GM12878 (cell line): ENCODE data around the gene SCLY. TPM values are rescaled to one million over a fixed set of nuclear protein-coding genes. Genes with fewer than 3 reads are reported as not detected.

Experiments
- ASH2L ChIP-seq: fragments of 300-600, 200-600 bp; sonication (generic); IDR thresholded peaks from 2 replicates; pipeline ENCODE4 v1.6.1; 2017; ENCODE audit warnings: low read depth, mild to moderate bottlenecking, borderline replicate concordance
- CEBPB ChIP-seq, 2 experiments: fragments of 150-350 bp in 1 of 2; IDR thresholded peaks; 2 replicates each; pipeline ENCODE4 v1.6.1; 2012 to 2014; ENCODE audit warnings: low read depth in 2 of 2, low read length in 2 of 2, borderline replicate concordance in 1 of 2, inconsistent platforms in 1 of 2
- ETV6 ChIP-seq, 2 experiments: fragments of 450-650 bp in 1 of 2; IDR thresholded peaks in 1 of 2; conservative IDR thresholded peaks in 1 of 2; 2 replicates each; pipeline ENCODE4 v1.6.1; 2014; ENCODE audit warnings: antibody characterized with exemption in 1 of 2, borderline replicate concordance in 1 of 2, low read depth in 1 of 2, mild to moderate bottlenecking in 1 of 2, moderate library complexity in 1 of 2
- PAX8 ChIP-seq: fragments of 450-650 bp; IDR thresholded peaks from 2 replicates; pipeline ENCODE4 v1.6.1; 2017; ENCODE audit warnings: mild to moderate bottlenecking, moderate library complexity
- PML ChIP-seq: IDR thresholded peaks from 2 replicates; pipeline ENCODE4 v1.6.1; 2012; ENCODE audit warnings: low read length, inconsistent platforms
- ZNF622 ChIP-seq: fragments of 450-650 bp; IDR thresholded peaks from 2 replicates; pipeline ENCODE4 v1.6.1; 2017; ENCODE audit warnings: mild to moderate bottlenecking, inconsistent platforms
- ZZZ3 ChIP-seq: IDR thresholded peaks from 2 replicates; pipeline ENCODE4 v1.6.1; 2011; ENCODE audit warnings: low read depth; ENCODE audit not compliant: control insufficient read depth, insufficient read length
- polyA plus RNA-seq, 11 experiments: library from polyadenylated mRNA; depleted of rRNA in 4 of 11; unstranded in 6 of 11; stranded (reverse) in 5 of 11; fragments of >200 nt; fragmentation: Nextera tagmentation in 4 of 11; fragmentation: Illumina TruSeq in 1 of 11; extraction: Ambion mirVana in 4 of 11; extraction: Trizol in 1 of 11; gene quantifications; 1 replicate in 1 of 11; 2 replicates in 10 of 11; pipeline versions ENCODE4 v1.2.1 to v1.2.3, GENCODE V29; 2011 to 2016; ENCODE audit warnings: inconsistent platforms in 2 of 11, missing spikeins in 2 of 11, low read depth in 1 of 11
- total RNA-seq, 4 experiments: library from RNA; depleted of rRNA in 3 of 4; stranded (reverse); fragments of >200 nt in 3 of 4; fragmentation: Illumina TruSeq in 1 of 4; extraction: Trizol in 1 of 4; gene quantifications; 2 replicates each; pipeline versions ENCODE4 v1.2.1 to v1.2.3, GENCODE V29; 2013 to 2021
- TF ChIP-seq, protein P1 (sequence below): IDR thresholded peaks from 2 replicates; pipeline ENCODE4 v1.6.1; 2012; ENCODE audit warnings: low read depth, low read length, improper control_type of control experiment
- TF ChIP-seq, protein P2 (sequence below): fragments of 450-650 bp; formaldehyde crosslinking; IDR thresholded peaks from 2 replicates; pipeline ENCODE4 v1.5.0; 2022; ENCODE audit warnings: mild to moderate bottlenecking, missing genetic modification characterization

Gene SCLY
- total and polyA plus RNA-seq, 10 of the 15 experiments (the other 5 are each of a cell fraction or from before 2014, with no cell fraction given) = 3.3 to 49.1 (median 32.3) TPM

- TF ChIP-seq ZZZ3 (no peak), PML (no peak), PAX8 (no peak), CEBPB (IDR thresholded peaks at IDR 0.05; ENCODE audit: borderline replicate concordance in 1 of 2, low read depth in 2 of 2, low read length in 2 of 2) (no peak), ZNF622 (no peak), ASH2L (no peak), ETV6 (conservative IDR thresholded peaks at IDR 0.05 in 1 of 2, IDR thresholded peaks at IDR 0.05 in 1 of 2; ENCODE audit: borderline replicate concordance in 1 of 2, low read depth in 1 of 2) (no peak)
- TF ChIP-seq, protein P1, sequence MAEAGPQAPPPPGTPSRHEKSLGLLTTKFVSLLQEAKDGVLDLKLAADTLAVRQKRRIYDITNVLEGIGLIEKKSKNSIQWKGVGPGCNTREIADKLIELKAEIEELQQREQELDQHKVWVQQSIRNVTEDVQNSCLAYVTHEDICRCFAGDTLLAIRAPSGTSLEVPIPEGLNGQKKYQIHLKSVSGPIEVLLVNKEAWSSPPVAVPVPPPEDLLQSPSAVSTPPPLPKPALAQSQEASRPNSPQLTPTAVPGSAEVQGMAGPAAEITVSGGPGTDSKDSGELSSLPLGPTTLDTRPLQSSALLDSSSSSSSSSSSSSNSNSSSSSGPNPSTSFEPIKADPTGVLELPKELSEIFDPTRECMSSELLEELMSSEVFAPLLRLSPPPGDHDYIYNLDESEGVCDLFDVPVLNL = no peak
- TF ChIP-seq, protein P2, sequence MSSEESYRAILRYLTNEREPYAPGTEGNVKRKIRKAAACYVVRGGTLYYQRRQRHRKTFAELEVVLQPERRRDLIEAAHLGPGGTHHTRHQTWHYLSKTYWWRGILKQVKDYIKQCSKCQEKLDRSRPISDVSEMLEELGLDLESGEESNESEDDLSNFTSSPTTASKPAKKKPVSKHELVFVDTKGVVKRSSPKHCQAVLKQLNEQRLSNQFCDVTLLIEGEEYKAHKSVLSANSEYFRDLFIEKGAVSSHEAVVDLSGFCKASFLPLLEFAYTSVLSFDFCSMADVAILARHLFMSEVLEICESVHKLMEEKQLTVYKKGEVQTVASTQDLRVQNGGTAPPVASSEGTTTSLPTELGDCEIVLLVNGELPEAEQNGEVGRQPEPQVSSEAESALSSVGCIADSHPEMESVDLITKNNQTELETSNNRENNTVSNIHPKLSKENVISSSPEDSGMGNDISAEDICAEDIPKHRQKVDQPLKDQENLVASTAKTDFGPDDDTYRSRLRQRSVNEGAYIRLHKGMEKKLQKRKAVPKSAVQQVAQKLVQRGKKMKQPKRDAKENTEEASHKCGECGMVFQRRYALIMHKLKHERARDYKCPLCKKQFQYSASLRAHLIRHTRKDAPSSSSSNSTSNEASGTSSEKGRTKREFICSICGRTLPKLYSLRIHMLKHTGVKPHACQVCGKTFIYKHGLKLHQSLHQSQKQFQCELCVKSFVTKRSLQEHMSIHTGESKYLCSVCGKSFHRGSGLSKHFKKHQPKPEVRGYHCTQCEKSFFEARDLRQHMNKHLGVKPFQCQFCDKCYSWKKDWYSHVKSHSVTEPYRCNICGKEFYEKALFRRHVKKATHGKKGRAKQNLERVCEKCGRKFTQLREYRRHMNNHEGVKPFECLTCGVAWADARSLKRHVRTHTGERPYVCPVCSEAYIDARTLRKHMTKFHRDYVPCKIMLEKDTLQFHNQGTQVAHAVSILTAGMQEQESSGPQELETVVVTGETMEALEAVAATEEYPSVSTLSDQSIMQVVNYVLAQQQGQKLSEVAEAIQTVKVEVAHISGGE (CRISPR knock-in tag) = no peak
These were observed 47.0 kb downstream of the SCLY start (continued) for GRCh38 chr2:238107525-238108422.
